ACC112 (cell line): Measurements from ENCODE around the gene VPS35L.

Source experiments
- H2AFZ ChIP-seq: fragments of 200-600 bp; sonication (generic); one replicate; pipeline ENCODE4 v1.6.0; 2017; ENCODE audit warnings: antibody characterized with exemption, low read length; ENCODE audit not compliant: unreplicated experiment
- H3K27ac ChIP-seq: fragments of 200-600 bp; sonication (generic); 2 replicates; pipeline ENCODE4 v1.5.1; 2014; ENCODE audit warnings: low read depth, mild to moderate bottlenecking, antibody characterized with exemption, low read length, moderate library complexity
- H3K27me3 ChIP-seq: fragments of 200-600 bp; sonication (generic); 2 replicates; pipeline ENCODE4 v1.6.1; 2014; ENCODE audit warnings: mild to moderate bottlenecking, antibody characterized with exemption, low read length, moderate library complexity, mixed read lengths; ENCODE audit not compliant: insufficient read depth
- H3K36me3 ChIP-seq: fragments of 200-600 bp; sonication (generic); 2 replicates; pipeline ENCODE4 v1.6.1; 2016; ENCODE audit warnings: mild to moderate bottlenecking, antibody characterized with exemption, low read length, moderate library complexity, mixed read lengths; ENCODE audit not compliant: insufficient read depth
- H3K4me1 ChIP-seq: fragments of 200-600 bp; sonication (generic); one replicate; pipeline ENCODE4 v1.6.1; 2016; ENCODE audit warnings: low read length, mixed read lengths; ENCODE audit not compliant: insufficient read depth, unreplicated experiment, control insufficient read depth
- H3K4me3 ChIP-seq: fragments of 200-600 bp; sonication (generic); 2 replicates; pipeline ENCODE4 v1.5.1; 2014; ENCODE audit warnings: mild to moderate bottlenecking, low read depth, low read length
- H3K79me2 ChIP-seq: fragments of 200-600 bp; sonication (generic); one replicate; pipeline ENCODE4 v1.6.0; 2016; ENCODE audit warnings: low read length; ENCODE audit not compliant: control insufficient read depth, unreplicated experiment, insufficient read depth

Gene VPS35L

GRCh38 chr16:19748389-19749168 lies 193.1 kb downstream of the VPS35L start:
- Histone ChIP-seq H3K36me3 (no peaks in the 10 kb centered on the region), H2AFZ (no peak overlapping the region), H3K4me1 (peaks cover 5% of the 10 kb centered on the region), H3K27me3 (no peaks in the 10 kb centered on the region), H3K27ac (no peak overlapping the region), H3K79me2 (no peaks in the 10 kb centered on the region), H3K4me3 (no peak overlapping the region)

- Histone ChIP-seq H3K27me3 (no peaks in the 10 kb centered on the region), H2AFZ (no peak overlapping the region), H3K4me1 (peaks cover 14% of the 10 kb centered on the region), H3K36me3 (no peaks in the 10 kb centered on the region), H3K79me2 (no peaks in the 10 kb centered on the region), H3K27ac (no peak overlapping the region), H3K4me3 (no peak overlapping the region)
Observed at GRCh38 chr16:19749571-19750080, 194.1 kb downstream of the VPS35L start.
